Non-pigmented ciliary epithelial cell (primary cell): Measurements from ENCODE around the gene RGS13.

ENCODE experiments used
- DNase-seq: peaks from one replicate; pipeline ENCODE4 v3.0.0-alpha.2; 2010; ENCODE audit warnings: low read depth

Gene RGS13, protein sequence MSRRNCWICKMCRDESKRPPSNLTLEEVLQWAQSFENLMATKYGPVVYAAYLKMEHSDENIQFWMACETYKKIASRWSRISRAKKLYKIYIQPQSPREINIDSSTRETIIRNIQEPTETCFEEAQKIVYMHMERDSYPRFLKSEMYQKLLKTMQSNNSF

DNA sequence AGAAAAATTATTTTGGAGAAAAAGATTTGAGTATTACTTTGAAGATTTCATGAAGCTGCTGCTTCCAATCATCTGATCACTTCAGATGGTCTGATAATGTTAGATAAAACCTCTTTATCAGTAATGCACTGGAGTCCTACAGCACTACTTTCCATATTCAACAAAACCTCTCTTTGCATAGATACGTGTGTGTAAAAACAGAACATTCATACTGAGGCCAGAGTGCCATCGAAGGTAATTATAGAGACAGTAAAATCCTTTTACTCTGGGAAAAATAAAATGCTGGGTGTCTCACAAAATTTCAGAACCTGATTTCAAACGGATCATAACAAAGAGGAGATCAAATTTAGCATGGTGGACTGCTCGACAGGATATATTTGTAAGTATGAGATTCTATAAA is at the start of gene RGS13:
Gene RGS13 (plus strand): TSS at position 209 of the 400 bp plus-strand sequence. CDS start 8,188 bp downstream, outside the sequence.
- no peak for DNase-seq

DNA sequence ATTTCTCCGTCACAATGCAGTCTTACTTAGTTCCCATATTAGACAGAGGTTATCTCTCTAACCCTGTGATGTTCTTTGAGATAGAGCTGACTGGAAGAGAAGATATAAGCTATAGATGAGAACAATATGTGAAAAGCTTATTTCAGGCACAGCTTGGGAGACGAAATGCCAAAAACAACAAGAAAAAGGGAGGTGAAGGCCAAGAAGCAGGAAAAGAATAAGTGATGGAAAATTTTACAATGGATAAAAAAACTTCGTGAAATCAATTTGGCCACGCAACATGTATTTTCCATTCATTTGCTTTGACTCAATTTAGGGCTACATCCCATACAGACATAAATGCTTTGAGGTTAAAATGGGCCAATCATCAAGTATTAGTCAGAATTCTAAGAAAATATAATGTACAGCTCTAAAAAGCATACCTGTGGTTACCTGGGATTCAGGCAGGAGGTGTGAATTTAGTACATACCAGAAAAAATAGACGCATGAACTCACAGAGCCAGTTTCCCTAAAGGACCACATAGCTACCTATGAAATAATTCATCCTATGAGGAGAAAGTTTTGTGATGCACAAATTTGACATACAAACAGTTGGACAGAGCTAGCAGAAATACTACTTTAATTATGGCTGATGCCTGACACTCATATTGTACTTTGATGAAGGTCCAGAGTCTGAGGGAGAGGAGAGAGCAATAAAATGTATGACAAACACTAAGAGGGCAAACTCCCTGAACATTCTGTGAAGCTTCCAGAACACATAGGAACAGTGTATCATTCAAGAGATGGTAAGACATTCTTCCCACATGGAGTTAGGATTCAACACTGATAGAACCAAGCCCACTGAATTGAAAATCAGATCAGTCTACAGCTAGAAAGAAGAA is 48.3 kb upstream of the RGS13 start:
- no peak for DNase-seq

DNA sequence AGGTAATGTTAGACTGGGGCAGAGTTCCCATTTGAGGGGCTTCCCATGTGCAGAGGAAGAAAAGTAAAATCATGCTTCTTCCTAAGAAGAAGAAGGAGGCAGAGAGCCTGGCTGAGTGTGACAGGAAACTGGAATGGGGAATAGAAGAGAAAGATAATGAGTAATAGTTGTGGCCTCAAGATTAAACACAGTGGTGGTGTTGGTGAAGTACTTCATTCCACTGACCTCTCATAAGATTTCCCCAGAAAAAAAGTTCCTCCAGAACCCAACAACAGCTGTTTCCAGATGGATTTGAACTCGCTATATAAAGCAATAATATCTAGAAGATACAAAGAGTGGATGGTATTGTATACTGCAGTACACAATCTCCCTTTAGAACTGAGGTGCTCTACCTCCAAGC is 47.4 kb upstream of the RGS13 start:
- no peak for DNase-seq

DNA sequence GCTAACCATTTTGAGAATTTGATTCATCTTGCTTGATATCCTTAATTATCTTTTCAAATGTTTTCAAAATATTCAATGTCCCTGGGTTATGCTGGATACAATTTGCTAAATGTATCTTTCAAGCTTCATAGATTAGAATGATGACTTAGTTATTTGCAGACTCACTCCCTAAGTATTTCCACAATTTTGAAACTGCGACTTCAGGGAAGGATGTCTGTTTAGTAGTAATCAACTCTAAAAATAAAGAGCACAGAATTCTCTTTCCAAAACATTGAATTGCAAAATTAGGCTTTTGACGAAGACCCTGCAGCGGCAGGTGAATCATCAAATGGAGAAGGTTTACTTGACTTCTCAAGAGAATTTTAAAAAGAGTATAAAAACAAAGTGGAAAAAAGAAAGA is 46.1 kb upstream of the RGS13 start:
- no peak for DNase-seq

DNA sequence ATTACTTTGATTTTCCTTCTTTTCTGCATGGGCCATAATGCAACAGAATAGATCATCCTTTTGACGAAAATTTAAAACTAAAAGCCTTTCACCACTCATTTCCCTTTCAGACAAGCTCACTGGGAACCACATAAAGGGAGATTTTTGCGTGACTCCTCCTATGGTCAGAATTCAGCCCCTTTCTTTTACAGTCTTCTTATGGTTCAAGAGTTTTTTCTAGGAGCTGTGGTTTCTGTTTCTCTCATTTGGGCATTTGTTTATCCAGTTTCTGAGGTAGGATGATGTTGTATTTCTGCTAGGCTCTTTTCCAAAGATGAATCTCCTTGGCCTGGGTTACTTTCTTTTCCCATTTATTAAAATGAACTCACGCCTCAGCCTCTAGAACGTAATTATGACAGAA is 43.4 kb upstream of the RGS13 start:
- DNase-seq: no peak

DNA sequence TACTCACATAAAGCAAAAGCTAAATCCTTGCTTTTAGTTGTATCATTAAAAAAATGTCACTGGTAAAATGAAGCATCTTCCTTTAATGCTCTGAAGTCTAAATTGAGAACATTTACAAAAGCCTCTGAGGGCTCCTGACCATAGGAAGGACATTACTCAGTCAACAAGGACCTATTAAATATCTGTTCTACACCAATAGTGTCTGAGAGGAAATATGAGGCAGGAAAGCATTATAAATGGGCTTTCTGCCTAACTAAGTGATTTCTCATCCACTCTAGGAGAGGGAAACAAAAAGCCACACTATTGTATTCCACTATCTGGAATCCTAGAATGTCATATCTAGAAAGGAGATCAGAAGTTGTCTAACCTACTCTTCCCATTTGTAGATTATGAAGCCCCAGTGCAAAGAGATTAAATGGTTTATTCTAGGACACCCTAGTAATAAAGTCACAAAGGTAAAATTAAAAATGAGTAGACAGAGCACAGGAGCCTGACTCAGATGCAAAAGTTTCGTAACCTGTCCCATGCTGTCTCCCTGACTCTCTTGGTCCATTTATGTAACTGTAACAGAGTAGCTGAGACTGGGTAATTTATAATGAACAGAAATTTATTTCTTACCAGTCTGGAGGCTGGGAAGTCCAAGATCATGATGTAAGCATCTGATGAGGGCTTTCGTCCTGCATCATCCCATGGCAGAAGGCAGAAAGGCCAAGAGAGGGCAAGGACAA is 42.8 kb upstream of the RGS13 start:
- no peak for DNase-seq

DNA sequence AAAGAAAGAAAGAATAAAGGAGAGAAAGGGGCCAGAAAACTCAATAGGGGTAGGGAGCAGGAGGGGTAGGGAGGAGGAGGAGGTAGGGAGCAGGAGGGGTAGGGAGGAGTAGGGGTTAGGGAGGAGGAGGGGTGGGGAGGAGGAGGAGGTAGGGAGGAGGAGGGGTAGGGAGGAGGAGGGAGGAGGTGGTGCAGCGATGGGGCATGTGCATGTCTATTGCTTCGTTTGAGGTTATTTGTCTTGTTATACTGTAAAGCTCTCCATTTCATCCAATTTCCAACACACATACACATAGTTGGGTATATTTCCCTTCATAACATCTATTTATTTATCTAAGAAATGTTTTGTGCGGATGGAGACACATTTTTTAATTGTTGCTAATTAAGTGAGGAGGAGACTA is 40.6 kb upstream of the RGS13 start:
- no peak for DNase-seq

DNA sequence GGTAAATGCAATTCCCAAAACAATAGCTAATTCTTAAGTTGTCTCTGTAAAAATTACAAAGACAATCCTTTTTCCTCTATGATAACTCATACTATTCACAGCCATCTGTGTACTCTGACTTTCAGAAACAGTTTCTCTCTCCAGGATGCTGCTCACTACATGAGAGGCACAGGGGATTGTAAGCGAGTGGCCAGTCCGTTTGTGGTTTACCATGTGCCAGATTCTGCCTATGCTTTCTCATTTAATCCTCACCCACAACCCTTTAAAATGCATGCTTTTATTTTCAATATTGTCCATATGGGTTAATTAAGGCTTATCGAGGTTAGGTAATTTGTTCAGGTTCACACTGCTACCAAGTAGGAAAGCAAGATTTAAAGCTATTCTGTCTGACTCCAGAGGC is 37.4 kb upstream of the RGS13 start:
- DNase-seq: no peak

DNA sequence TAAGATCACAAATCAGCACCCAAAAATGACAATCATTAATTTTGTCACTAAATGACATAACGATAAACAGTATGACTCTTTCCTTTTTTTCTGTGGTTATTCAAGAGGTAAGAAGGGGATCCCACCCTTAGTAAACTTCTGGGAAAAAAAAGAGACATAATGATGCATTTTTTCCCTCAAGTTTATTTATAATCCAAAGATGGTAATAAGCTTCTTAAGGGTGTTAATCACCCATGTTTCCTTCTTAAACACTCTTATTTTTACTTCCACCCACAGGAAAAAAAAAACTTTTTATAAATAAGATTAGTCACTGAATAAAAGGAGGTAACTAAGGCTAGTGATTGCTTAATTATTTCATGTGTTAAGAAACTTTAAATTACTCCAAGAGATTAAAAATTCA is 35.7 kb upstream of the RGS13 start:
- no peak for DNase-seq

DNA sequence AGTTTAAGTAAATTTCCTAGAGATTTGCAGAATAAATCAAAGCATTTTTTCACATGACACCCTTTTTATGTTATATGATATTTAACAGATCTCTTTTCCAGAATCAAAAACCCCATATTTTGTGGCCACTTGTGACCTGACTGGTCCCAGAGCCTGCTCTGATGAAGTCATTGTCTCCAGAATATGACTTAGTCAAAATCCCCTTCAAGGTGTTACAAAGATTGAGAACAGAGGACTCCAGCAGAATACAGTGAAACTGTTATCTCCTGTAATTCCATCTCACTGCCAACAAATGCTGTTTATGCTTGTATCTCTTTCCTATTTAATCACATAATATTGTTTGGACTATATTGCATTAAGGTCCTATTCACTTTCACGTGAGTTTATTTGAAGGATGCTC is 34.8 kb upstream of the RGS13 start:
- no peak for DNase-seq

DNA sequence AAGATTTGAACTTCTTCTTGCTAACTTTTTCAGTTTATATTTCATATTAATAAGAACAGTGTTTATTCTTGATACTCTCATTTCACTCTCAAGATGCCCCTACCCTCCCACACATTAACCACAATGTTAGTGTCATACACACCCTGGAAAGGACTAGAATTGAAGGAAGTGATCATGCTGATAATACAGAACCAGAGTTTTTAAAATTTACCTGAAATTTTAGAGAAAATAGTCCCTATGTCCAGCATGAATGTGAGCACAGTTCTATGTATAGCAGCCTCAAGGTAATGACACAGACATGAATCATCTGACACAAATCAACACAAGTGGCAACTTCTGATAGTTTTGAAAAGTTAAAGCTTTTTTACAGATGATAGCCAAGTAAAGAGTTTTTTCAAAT is 34.4 kb upstream of the RGS13 start:
- no peak for DNase-seq

DNA sequence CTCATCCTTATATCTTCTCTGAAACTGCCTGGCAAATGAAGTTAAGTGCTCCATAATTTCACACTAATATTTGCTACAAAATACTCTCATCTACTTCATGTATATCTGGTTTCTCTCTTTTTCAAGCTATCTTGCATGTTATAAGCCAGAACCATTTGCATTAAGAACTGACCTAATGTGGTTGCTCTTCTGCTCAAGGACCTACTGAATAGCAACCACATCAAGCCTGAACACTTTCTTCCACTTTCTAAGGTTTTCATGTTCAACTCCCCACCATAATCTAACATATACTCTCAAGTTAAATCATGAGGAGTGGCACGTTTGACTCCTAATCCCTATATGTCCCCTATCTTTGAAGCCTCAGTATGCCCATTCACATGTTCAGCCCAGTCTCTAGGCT is 33.2 kb upstream of the RGS13 start:
- no peak for DNase-seq

DNA sequence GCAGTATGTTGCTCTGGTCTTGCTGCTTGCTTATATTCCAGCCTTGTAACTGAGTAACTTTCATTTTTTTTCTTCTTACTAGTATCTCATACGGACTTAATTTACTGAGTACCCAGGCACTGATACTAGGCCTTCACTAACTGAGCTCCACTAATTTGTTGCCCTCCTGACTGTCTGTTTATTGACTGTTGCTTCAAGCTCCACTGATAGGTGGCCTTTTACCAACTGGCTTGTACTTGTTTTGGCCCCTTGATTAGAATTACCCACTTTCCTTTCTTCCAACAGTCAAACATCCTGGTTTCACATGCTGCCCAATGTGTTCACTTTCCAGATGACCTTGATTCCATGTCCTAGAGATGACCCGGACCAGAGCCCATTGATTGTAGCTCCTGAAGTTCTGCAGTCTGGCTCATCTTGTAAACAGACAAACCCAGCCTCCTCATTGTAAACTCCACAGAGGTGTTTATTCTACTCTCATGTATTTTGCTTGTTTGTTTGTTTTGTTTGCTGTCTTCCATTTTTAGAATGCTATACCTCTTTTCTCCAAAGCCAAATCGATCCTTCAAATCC is 32.6 kb upstream of the RGS13 start:
- no peak for DNase-seq

DNA sequence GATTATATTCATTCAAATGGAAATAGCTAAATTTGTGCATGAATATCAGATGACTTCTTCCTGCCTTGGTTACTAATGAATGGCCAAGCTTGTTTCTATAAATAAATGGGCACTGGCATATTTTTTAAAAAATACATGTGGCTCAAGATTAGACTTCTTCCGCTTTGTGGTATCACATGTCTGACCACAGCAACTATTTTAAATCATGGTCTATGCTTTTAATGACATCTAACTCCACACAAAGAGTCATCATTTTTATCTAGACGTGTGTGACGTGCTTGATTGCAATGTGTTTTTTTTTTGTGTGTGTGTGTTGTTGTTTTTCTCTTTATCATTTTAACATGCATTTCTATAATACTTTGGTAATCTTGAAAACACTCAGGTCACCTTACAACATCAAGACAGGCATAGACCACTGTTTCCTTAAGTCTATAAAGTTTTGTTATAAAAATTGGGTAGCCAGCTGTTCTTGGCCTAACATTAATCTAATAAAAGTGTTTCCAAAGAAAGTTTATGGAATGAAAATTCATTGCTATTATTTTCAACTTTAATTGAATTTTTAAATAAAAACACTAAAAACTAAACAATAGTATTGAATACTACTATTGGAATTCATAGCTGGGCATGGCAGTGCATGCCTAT is 30.8 kb upstream of the RGS13 start:
- no peak for DNase-seq

DNA sequence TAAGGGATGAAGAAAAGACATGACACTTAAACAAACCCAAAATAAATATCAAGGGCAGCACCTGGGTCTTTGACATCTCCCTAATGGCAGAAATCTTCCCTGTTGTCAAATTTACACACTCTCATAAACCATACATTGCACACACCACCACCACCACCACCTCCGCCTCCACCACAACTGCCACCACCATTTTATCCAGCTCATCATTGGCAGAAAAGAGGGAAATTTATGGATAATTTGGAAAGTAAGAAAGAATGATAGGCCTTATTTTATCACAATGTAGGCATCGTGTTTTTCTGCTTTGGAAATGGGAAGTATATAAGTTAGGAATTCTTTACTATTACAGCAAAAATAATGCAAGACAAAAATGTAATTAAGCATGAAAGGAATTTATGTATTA is 27.3 kb upstream of the RGS13 start:
- DNase-seq: no peak

DNA sequence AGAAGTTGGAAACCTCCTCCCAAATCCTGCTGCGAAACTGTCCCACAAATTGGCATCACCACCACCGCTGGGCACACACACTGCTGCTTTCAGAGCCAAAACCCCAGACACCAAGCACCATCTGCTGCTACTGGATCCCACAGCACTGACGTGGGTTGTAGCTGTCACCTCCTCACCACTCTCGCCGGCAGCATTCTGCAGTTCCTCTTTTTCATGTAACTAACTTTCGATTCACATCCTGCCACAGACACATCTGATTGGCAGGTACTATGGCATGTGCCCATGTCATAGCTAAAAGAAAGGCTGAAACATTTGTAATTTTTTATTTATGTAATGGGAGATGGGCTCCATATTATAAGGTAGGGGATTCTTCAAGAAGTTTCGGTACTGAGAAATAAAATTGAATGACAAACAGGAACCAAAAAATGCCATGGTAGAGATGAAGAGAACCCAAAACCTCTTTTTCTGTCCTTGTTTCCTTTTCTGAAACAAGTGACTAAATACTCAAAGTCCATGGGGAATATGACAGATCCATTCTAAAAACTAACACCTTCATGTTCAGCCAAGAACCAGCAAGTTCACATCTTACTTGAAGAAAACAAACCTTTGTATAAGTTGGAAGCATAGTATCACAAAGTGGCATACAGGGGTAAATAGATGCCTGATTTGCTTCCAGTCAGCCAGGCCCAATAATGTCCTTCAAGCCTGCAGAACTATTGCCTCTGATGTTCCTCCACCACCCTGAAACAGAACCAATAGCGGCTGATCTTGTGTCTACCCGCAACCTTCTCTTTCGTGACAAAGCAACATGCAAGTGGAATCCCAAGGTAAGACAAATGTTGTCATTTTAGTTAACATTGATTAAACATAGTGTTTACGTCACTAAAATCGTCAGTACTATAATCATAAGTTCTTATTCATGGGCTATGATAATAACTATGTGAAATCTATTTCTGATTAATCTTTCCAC is 26.6 kb upstream of the RGS13 start:
- DNase-seq: no peak

DNA sequence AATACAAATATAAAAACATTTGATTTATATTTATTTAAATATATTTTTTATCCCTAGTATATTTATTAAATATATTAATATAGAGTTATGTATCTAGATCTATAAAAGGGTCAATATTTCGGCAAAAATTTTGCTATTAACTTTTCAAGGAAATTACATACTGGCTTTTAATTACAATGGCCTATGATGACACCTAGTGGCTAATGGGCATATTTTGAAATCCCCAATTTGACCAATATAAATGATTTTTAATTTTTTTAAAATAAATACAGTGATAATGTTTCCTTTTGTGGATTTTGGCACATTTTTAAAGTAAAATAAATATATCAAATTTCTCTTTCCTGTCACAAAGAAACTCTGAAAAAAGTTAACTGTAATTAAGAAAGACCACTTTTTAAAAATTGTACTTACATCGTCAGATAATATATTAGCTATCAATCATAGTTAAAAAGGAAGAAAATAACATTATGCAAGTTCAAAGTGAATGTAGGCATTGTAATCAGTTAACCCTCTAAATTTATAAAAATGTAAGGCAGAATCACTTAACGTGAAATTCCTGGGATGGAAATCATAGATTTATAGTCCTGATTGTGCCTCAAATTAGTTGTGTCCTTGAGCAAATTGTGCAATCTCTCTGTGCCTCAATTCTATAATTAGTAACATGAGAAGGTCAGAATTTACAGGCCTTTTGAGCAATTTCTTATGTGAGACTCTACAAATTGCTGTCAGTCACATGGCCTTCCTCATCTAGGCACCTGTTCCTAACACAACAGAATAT is 25.6 kb upstream of the RGS13 start:
- DNase-seq: no peak

DNA sequence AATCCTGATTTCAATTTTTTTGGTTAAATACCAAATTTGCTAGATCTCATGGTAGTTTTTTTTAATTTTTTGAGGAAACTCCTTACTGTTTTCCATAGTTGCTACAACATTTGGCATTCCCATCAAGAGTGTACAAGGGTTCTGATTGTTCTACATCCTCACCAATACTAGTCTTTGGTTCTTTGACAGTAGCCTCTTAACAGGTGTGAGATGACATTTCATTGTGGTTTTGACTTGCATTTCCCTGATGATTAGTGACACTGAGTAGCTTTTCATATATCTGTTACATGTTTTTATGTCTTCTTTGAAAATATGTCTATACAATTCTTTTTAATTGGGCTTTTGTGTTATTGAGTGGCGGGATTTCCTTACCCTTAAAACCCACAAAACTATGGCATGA is 20.9 kb upstream of the RGS13 start:
- DNase-seq: no peak

DNA sequence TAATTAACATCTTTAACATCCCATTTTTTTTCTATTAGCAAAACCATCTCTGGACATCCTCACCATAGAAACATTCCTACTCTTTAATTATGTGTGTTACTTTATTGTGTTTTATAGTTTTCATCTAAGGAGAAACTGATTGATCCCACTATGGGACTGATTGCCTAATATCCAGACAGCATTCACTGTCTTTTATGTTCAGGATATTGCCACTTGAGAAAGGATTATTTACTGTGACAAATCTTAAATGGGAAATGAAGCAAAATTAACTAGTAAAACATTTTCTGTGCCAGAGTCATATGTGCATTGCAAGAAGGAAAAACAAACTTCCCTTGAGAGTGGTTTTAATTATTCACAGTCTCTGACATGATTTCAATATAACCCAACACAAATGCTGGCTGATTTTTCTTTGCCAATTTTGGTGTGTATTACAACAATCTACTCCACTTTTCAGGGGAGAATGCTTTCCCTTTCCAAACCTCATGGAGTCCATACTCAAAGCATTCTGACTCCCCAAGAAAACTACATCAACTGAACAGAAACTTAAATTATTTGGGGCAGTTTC is 15.8 kb upstream of the RGS13 start:
- DNase-seq: no peak
